HL-60 (cell line): Measurements from ENCODE around the gene MAPK1.

Source experiments
- CTCF ChIP-seq: IDR thresholded peaks from one replicate; pipeline ENCODE4 v1.5.1; 2011; ENCODE audit warnings: low read length, control low read depth, inconsistent platforms; ENCODE audit not compliant: insufficient read depth
- GABPA ChIP-seq: IDR thresholded peaks from 2 replicates; pipeline ENCODE4 v1.6.1; 2012; ENCODE audit warnings: low read depth
- POLR2AphosphoS5 ChIP-seq: IDR thresholded peaks from 2 replicates; pipeline ENCODE4 v1.6.1; 2012; ENCODE audit warnings: low read depth
- TF ChIP-seq, protein P1 (sequence below): IDR thresholded peaks from 2 replicates; pipeline ENCODE4 v1.6.1; 2012; ENCODE audit warnings: low read depth; ENCODE audit not compliant: insufficient replicate concordance

DNA sequence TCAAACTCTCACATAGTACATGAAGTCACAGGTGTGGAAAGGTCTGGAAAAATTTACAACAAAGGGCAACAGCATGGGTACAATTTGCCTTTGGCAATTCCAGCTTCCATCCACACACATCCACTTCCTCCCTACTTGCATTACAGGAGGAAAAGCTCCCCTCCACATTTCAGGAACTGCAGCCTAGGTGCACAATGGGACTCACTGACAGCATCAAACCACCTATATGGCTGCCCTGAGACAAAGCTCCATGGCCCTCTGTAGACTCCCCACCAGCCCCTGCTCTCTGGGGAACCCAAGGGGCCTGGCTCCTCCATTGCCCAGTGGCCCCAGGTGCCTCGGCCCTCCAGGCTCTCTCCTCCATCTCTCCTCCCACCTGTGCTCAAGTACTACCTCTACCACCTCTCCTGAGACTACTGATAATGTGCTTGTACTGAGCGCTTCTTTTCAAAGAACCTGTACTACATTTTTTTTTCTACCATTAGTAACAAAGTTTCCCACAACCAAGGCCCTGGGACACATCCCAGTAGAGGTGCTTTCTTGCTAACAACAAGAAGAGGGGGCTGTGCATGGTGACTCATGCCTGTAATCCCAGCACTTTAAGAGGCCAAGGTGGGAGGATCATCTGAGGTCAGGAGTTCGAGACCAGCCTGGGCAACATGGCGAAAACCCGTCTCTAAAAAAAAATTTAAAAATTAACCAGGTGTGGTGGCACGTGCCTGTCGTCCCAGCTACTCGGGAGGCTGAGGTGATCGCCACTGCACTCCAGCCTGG is 136.7 kb downstream of the MAPK1 start:
- TF ChIP-seq CTCF (no peak), GABPA (no peak), POLR2AphosphoS5 (no peak)
- TF ChIP-seq, protein P1, sequence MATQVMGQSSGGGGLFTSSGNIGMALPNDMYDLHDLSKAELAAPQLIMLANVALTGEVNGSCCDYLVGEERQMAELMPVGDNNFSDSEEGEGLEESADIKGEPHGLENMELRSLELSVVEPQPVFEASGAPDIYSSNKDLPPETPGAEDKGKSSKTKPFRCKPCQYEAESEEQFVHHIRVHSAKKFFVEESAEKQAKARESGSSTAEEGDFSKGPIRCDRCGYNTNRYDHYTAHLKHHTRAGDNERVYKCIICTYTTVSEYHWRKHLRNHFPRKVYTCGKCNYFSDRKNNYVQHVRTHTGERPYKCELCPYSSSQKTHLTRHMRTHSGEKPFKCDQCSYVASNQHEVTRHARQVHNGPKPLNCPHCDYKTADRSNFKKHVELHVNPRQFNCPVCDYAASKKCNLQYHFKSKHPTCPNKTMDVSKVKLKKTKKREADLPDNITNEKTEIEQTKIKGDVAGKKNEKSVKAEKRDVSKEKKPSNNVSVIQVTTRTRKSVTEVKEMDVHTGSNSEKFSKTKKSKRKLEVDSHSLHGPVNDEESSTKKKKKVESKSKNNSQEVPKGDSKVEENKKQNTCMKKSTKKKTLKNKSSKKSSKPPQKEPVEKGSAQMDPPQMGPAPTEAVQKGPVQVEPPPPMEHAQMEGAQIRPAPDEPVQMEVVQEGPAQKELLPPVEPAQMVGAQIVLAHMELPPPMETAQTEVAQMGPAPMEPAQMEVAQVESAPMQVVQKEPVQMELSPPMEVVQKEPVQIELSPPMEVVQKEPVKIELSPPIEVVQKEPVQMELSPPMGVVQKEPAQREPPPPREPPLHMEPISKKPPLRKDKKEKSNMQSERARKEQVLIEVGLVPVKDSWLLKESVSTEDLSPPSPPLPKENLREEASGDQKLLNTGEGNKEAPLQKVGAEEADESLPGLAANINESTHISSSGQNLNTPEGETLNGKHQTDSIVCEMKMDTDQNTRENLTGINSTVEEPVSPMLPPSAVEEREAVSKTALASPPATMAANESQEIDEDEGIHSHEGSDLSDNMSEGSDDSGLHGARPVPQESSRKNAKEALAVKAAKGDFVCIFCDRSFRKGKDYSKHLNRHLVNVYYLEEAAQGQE, result no peak
